ENCODE results near the gene PAMR1. TPM values are rescaled to one million over a fixed set of nuclear protein-coding genes. Genes with fewer than 3 reads are reported as not detected.

PAMR1 gene
- polyA plus RNA-seq, 2 donors = 0.31 to 1.2 TPM

DNA sequence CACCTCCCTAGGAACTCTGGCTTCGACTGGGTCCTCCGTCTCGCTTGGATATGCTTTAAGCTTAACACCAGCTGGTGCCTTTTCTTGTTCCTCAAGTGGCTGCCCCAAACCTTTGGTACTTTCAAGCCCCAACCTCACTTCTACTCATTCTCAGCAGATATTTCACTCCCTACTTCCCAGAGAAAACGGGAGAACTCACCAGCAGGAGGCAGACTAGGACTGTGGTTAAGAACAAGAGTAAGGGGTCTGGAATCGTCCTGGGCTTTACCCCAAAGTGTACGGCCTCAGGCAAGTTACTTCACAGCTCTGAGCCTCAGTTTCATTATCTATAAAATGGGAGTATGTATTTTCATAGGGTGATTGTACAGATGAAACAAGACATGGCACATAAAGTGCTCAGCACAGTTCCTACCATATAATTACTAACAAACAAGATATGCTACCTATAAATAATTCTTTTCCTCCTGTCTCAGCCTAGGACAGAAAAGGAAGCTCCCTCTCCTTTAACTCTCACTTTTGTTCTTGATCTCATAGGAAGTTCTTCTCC lies 37.8 kb downstream of the PAMR1 start:
- Histone ChIP-seq H3K4me3 (ENCODE audit: low read depth in 1 of 2, low read length in 2 of 2) (no peak overlapping the region), H3K27me3 (ENCODE audit: control insufficient read depth in 1 of 2, insufficient read depth in 2 of 2, low read length in 2 of 2) (no peaks in the 10 kb centered on the region), H3K27ac (ENCODE audit: low read depth in 2 of 2, low read length in 1 of 2) (no peak overlapping the region), H3K4me1 (ENCODE audit: control insufficient read depth in 2 of 2, insufficient read depth in 2 of 2, low read length in 1 of 2) (no peaks in the 10 kb centered on the region), H3K36me3 (ENCODE audit: control insufficient read depth in 2 of 2, insufficient read depth in 2 of 2, low read length in 1 of 2) (no peaks in the 10 kb centered on the region), H3K9me3 (ENCODE audit: control insufficient read depth in 2 of 2, insufficient read depth in 1 of 2, low read depth in 1 of 2, low read length in 1 of 2) (peaks cover 0 to 3% of the 10 kb centered on the region in 2 donors)
- 34 to 35% methylated on average over 6 of the region's 6 CpGs for WGBS, 2 donors

DNA sequence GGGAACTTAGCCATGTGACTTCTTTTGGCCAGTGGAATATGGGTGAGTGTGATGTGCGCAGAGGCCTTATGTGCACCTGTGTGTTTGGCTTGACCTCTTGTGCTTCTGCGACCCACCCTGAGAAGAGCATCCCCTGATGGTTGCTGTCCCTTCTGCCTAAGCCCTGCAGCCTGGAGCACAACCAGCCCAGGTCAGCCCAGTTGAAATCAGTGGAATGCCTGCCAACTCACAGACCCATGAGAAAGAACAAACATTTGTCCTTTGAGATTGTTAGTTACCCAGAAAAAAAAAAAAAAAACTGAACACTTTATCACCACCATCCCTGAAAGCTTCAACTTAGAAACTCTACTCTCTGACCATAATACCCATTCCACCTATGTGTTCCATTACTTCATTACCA lies 38.5 kb downstream of the PAMR1 start:
- H3K4me1 ChIP-seq (ENCODE audit: control insufficient read depth in 2 of 2, insufficient read depth in 2 of 2, low read length in 1 of 2) = no peaks in the 10 kb centered on the region
- 88 to 92% methylated on average over 2 of the region's 2 CpGs for WGBS, 2 donors
- H3K9me3 ChIP-seq (ENCODE audit: control insufficient read depth in 2 of 2, insufficient read depth in 1 of 2, low read depth in 1 of 2, low read length in 1 of 2) = peaks cover 0 to 3% of the 10 kb centered on the region in 2 donors
- H3K4me3 ChIP-seq (ENCODE audit: low read depth in 1 of 2, low read length in 2 of 2) = no peak overlapping the region
- H3K27ac ChIP-seq (ENCODE audit: low read depth in 2 of 2, low read length in 1 of 2) = no peak overlapping the region
- no peaks in the 10 kb centered on the region for H3K27me3 ChIP-seq (ENCODE audit: control insufficient read depth in 1 of 2, insufficient read depth in 2 of 2, low read length in 2 of 2)
- no peaks in the 10 kb centered on the region for H3K36me3 ChIP-seq (ENCODE audit: control insufficient read depth in 2 of 2, insufficient read depth in 2 of 2, low read length in 1 of 2)

DNA sequence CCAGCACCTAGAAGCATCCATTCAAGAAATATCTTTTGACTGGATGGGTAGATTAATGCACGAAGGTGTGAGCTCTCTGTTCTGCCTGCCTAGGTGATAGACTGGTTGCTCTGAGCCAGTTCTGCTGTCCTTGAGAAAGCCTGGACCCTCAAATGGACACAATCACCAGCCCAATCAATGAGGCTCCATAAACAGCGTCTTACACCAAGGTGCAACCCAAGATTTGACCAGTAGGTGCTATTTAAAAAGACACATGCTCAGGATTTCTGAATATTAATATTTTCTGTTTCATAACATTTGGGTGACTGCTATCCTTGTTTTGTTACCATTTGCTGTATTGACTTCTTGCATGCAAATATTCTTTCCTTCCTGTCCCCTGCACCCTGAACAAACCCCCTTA lies 39.0 kb downstream of the PAMR1 start:
- no peaks in the 10 kb centered on the region for H3K4me1 ChIP-seq (ENCODE audit: control insufficient read depth in 2 of 2, insufficient read depth in 2 of 2, low read length in 1 of 2)

DNA sequence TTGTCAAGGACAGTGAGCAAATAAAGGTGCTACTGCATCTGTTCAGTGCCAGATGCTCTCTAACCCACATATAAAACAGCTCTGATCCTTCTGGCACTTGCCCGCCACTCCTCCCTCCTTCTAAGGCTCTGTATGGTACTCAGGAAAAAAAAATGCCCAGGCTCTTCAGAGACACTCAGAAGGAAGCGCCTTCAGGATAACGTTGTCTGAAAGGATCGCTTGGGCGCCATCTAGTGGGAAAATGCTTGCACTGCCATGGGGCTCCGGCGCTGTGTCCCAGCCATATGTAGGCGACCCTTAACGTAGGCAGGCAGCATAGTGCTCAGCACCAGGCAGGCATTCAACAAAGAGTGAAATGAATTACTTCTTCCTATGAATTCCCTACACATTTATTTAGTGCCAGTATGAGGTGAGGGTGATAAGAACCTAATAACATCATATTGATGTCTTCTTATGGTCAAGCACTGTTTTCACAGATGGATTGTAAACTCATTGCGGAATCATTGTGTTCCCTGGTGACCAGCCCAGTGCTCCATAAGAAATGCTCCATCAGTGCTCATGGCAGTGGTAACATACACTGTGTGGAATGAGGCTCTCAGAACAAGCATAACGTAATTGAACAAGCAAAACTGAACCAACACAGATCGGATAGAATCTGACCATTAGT lies 39.6 kb downstream of the PAMR1 start:
- Histone ChIP-seq H3K4me1 (ENCODE audit: control insufficient read depth in 2 of 2, insufficient read depth in 2 of 2, low read length in 1 of 2) (no peaks in the 10 kb centered on the region), H3K27ac (ENCODE audit: low read depth in 2 of 2, low read length in 1 of 2) (no peak overlapping the region), H3K4me3 (ENCODE audit: low read depth in 1 of 2, low read length in 2 of 2) (no peak overlapping the region), H3K27me3 (ENCODE audit: control insufficient read depth in 1 of 2, insufficient read depth in 2 of 2, low read length in 2 of 2) (no peaks in the 10 kb centered on the region), H3K36me3 (ENCODE audit: control insufficient read depth in 2 of 2, insufficient read depth in 2 of 2, low read length in 1 of 2) (no peaks in the 10 kb centered on the region), H3K9me3 (ENCODE audit: control insufficient read depth in 2 of 2, insufficient read depth in 1 of 2, low read depth in 1 of 2, low read length in 1 of 2) (peaks cover 0 to 3% of the 10 kb centered on the region in 2 donors)
- whole genome bisulfite sequencing, 2 donors = 15 to 16% methylated on average over 12 of the region's 12 CpGs

More for the DNA sequence above, 39.0 kb downstream of the PAMR1 start:
- Histone ChIP-seq H3K27ac (ENCODE audit: low read depth in 2 of 2, low read length in 1 of 2) (no peak overlapping the region), H3K27me3 (ENCODE audit: control insufficient read depth in 1 of 2, insufficient read depth in 2 of 2, low read length in 2 of 2) (no peaks in the 10 kb centered on the region), H3K9me3 (ENCODE audit: control insufficient read depth in 2 of 2, insufficient read depth in 1 of 2, low read depth in 1 of 2, low read length in 1 of 2) (peaks cover 0 to 3% of the 10 kb centered on the region in 2 donors), H3K36me3 (ENCODE audit: control insufficient read depth in 2 of 2, insufficient read depth in 2 of 2, low read length in 1 of 2) (no peaks in the 10 kb centered on the region), H3K4me3 (ENCODE audit: low read depth in 1 of 2, low read length in 2 of 2) (no peak overlapping the region)
- 58 to 61% methylated on average over 2 of the region's 2 CpGs for WGBS, 2 donors

DNA sequence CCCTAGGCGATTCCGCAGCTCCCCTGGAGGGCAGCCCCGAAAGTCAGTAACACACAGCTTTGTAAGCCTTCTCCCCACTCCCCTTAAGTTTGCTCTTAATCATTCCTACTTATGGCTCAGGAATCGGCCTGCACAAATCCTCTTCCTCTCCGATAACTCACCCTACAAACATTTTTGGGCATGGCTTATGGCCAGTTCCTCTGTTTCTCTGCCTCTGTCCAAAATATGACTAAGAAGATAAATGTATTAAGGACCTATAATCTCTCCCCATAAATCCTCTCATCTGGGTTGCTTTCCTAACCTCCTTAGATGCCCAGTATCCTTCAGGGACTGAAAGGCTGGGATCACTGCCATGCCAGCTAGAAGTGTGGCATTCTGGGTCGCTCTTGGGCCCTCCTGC lies 41.0 kb downstream of the PAMR1 start:
- no peak overlapping the region for H3K27ac ChIP-seq (ENCODE audit: low read depth in 2 of 2, low read length in 1 of 2)
- 82 to 92% methylated on average over 6 of the region's 6 CpGs for WGBS, 2 donors
- H3K9me3 ChIP-seq (ENCODE audit: control insufficient read depth in 2 of 2, insufficient read depth in 1 of 2, low read depth in 1 of 2, low read length in 1 of 2) = peaks cover 0 to 3% of the 10 kb centered on the region in 2 donors
- H3K4me3 ChIP-seq (ENCODE audit: low read depth in 1 of 2, low read length in 2 of 2) = no peak overlapping the region
- no peaks in the 10 kb centered on the region for H3K36me3 ChIP-seq (ENCODE audit: control insufficient read depth in 2 of 2, insufficient read depth in 2 of 2, low read length in 1 of 2)
- no peaks in the 10 kb centered on the region for H3K27me3 ChIP-seq (ENCODE audit: control insufficient read depth in 1 of 2, insufficient read depth in 2 of 2, low read length in 2 of 2)
- no peaks in the 10 kb centered on the region for H3K4me1 ChIP-seq (ENCODE audit: control insufficient read depth in 2 of 2, insufficient read depth in 2 of 2, low read length in 1 of 2)

DNA sequence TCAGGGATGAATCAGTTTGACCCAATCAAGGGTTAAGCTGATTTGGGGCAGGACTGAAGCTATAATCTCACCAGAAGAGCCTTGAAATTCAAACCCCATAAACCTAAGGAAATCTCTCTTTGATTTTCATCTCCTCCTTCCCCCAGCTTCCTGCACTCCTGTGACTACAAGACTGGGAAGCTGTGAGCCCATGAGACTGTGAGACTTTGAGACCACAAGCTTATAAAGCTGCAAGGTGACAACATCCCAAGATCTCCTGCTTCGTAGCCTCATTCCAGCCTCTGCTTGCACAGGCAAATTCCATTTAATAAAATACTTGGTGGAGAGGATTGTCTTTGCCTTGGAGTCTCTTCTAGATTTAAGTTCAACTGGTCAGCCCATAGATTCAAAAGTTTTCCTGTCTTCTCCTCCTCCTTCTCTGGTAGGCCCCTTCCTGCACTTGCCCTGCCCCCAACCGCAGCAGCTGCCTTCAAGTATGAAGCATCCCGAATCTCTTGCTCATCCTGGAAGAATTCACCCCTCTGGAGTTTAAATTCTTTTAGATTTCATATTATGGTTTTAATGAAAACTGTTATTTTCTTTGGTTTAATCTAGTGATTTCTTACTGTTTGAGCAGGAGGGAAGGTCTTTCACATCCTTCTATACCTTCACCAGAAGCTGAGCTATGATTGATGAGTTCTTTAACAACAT lies 42.1 kb downstream of the PAMR1 start:
- peaks cover 0 to 3% of the 10 kb centered on the region in 2 donors for H3K9me3 ChIP-seq (ENCODE audit: control insufficient read depth in 2 of 2, insufficient read depth in 1 of 2, low read depth in 1 of 2, low read length in 1 of 2)
- H3K4me1 ChIP-seq (ENCODE audit: control insufficient read depth in 2 of 2, insufficient read depth in 2 of 2, low read length in 1 of 2) = no peaks in the 10 kb centered on the region
- WGBS, 2 donors = 90 to 92% methylated on average over 3 of the region's 3 CpGs
- H3K4me3 ChIP-seq (ENCODE audit: low read depth in 1 of 2, low read length in 2 of 2) = no peak overlapping the region
- no peak overlapping the region for H3K27ac ChIP-seq (ENCODE audit: low read depth in 2 of 2, low read length in 1 of 2)
- no peaks in the 10 kb centered on the region for H3K36me3 ChIP-seq (ENCODE audit: control insufficient read depth in 2 of 2, insufficient read depth in 2 of 2, low read length in 1 of 2)
- H3K27me3 ChIP-seq (ENCODE audit: control insufficient read depth in 1 of 2, insufficient read depth in 2 of 2, low read length in 2 of 2) = no peaks in the 10 kb centered on the region

DNA sequence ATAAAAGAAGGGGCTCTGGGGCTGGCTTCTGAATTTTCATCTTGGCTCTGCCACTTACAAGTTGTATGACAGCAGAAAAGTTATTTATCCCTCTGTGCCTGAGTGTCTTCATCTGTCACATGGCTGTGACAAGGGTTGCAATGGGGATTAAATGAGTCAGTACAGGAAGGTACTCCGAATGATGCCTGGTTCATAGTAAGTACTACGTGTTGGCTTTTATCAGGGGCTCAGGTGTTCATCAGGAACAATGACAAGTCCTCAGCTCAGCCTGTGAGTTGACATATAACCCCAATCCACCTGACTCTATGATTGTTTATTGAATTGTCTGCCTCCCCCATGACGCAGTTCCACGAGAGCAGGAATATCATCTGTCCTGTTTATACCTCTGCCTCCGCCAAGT lies 45.7 kb downstream of the PAMR1 start:
- H3K9me3 ChIP-seq (ENCODE audit: control insufficient read depth in 2 of 2, insufficient read depth in 1 of 2, low read depth in 1 of 2, low read length in 1 of 2) = peaks cover 0 to 3% of the 10 kb centered on the region in 2 donors
- H3K27me3 ChIP-seq (ENCODE audit: control insufficient read depth in 1 of 2, insufficient read depth in 2 of 2, low read length in 2 of 2) = no peaks in the 10 kb centered on the region
- no peaks in the 10 kb centered on the region for H3K36me3 ChIP-seq (ENCODE audit: control insufficient read depth in 2 of 2, insufficient read depth in 2 of 2, low read length in 1 of 2)
- no peak overlapping the region for H3K4me3 ChIP-seq (ENCODE audit: low read depth in 1 of 2, low read length in 2 of 2)
- 92 to 95% methylated on average over 5 of the region's 5 CpGs for WGBS, 2 donors
- no peak overlapping the region for H3K27ac ChIP-seq (ENCODE audit: low read depth in 2 of 2, low read length in 1 of 2)
- H3K4me1 ChIP-seq (ENCODE audit: control insufficient read depth in 2 of 2, insufficient read depth in 2 of 2, low read length in 1 of 2) = no peaks in the 10 kb centered on the region

DNA sequence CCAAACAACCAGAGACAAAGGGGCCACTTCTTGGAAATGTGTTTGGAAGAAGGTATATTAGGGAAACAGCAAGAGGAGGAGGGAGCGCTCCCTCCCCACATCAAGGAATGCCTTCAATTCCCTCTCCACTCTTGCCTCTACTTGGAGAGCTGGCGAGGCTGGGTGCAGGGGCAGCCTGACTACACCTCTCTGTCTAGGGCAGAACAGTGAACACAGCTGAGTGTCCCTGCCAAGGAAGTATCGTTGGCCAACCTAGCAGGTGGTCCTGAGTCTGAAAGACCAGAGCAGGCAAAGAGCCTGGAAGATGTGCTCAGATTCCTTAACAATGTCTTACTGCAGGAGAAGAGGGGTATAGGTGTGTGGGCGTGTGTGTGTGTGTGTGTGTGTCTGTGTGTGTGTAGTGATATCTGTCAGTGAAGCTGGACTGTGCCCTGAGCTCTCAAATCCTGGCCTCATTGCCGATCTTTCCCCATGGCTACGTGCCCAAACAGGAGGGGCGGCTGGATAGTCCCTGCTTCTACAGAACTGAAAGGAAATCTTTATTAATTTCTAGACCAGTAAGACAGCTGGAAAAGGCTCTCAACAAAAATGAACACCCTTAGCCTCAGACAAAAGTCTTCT lies 46.8 kb downstream of the PAMR1 start:
- Histone ChIP-seq H3K27me3 (ENCODE audit: control insufficient read depth in 1 of 2, insufficient read depth in 2 of 2, low read length in 2 of 2) (no peaks in the 10 kb centered on the region), H3K9me3 (ENCODE audit: control insufficient read depth in 2 of 2, insufficient read depth in 1 of 2, low read depth in 1 of 2, low read length in 1 of 2) (peaks cover 0 to 3% of the 10 kb centered on the region in 2 donors), H3K4me1 (ENCODE audit: control insufficient read depth in 2 of 2, insufficient read depth in 2 of 2, low read length in 1 of 2) (no peaks in the 10 kb centered on the region), H3K4me3 (ENCODE audit: low read depth in 1 of 2, low read length in 2 of 2) (no peak overlapping the region), H3K27ac (ENCODE audit: low read depth in 2 of 2, low read length in 1 of 2) (no peak overlapping the region), H3K36me3 (ENCODE audit: control insufficient read depth in 2 of 2, insufficient read depth in 2 of 2, low read length in 1 of 2) (no peaks in the 10 kb centered on the region)
- 45 to 47% methylated on average over 7 of the region's 7 CpGs for WGBS, 2 donors

DNA sequence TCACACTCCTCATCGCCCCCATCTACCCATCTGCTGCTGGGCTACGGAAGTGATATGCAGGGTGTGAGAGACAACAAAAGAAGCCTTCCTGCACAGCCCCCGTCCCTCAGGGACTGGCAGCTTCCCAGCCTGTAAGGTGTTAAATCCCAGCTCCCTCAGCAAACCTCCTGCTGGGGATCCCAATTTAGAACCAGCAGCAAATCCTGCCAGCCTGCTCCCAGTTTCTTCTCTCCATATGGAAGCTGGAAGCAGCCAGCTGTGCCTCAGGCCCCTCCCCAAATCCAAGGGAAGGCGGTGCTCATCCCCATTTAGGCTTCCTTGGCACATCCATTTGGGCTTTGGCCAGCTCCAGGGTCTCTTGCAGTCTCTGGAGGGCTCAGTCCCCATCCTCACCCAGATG lies 47.5 kb downstream of the PAMR1 start:
- Histone ChIP-seq H3K27ac (ENCODE audit: low read depth in 2 of 2, low read length in 1 of 2) (no peak overlapping the region), H3K36me3 (ENCODE audit: control insufficient read depth in 2 of 2, insufficient read depth in 2 of 2, low read length in 1 of 2) (no peaks in the 10 kb centered on the region), H3K4me1 (ENCODE audit: control insufficient read depth in 2 of 2, insufficient read depth in 2 of 2, low read length in 1 of 2) (no peaks in the 10 kb centered on the region), H3K4me3 (ENCODE audit: low read depth in 1 of 2, low read length in 2 of 2) (no peak overlapping the region), H3K9me3 (ENCODE audit: control insufficient read depth in 2 of 2, insufficient read depth in 1 of 2, low read depth in 1 of 2, low read length in 1 of 2) (no peaks in the 10 kb centered on the region), H3K27me3 (ENCODE audit: control insufficient read depth in 1 of 2, insufficient read depth in 2 of 2, low read length in 2 of 2) (no peaks in the 10 kb centered on the region)
- 54 to 64% methylated on average over 4 of the region's 4 CpGs for WGBS, 2 donors
